Putamen (tissue), 1 donor: Measurements from ENCODE around the gene CSNK1A1L.

Experiments used
- DNase-seq: peaks from one replicate; pipeline ENCODE4 v3.0.0-alpha.2; 2016; ENCODE audit warnings: low spot score

Gene CSNK1A1L

GRCh38 chr13:37106642-37107041 is 1.2 kb upstream of the CSNK1A1L start:
- DNase-seq, result no peak

GRCh38 chr13:37102896-37103295 is 2.6 kb downstream of the CSNK1A1L start:
- no peak for DNase-seq

- DNase-seq, result no peak
These were observed 4.3 kb downstream of the CSNK1A1L start for GRCh38 chr13:37101201-37101600.

- DNase-seq, result no peak
These were observed 4.7 kb downstream of the CSNK1A1L start for GRCh38 chr13:37100731-37101130.

- DNase-seq, result no peak
These were observed 8.4 kb downstream of the CSNK1A1L start for GRCh38 chr13:37097076-37097475.

- no peak for DNase-seq
These were observed 10.6 kb downstream of the CSNK1A1L start for GRCh38 chr13:37094840-37095239.

GRCh38 chr13:37094099-37094498 is 11.4 kb downstream of the CSNK1A1L start:
- DNase-seq, result no peak

- no peak for DNase-seq
These were observed 13.6 kb downstream of the CSNK1A1L start for GRCh38 chr13:37091835-37092234.

GRCh38 chr13:37090912-37091311 is 14.6 kb downstream of the CSNK1A1L start:
- DNase-seq, result no peak

DNA sequence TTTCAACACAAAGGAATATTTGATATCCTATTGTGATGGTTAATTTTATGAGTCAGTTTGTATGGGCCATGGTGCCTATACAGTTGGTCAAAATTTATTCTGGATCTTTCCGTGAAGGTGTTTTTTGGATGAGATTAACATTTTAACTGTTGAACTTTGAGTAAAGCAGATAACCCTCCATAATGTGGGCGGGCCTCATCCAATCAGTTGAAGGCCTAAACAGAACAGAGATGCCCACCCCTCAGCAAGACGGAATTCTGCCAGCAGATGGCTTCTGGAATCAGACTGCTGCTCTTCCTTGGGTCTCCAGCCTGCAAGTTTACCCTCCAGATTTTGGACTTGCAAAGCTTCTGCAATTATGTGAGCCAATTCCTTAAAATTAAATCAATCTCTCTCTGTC is 16.0 kb downstream of the CSNK1A1L start:
- DNase-seq, result no peak

DNA sequence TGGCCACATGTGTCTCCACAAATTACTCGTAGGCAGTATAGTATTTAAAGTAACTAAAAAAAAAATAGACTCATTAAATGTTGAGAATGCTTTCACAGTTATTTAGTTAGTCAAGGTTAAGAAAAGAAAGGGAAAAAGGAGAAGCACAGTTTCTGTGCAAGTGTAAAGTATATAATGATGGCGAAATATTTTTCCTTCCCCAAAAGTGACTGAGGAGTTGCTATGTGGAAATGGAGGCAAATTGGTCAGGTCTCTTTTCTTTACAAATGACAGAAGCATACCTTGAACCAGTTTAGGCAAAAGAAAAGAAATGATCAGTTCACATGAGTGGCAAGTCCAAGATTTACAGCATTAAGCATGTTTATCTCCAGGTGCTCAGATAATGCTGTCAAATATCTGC is 18.0 kb downstream of the CSNK1A1L start:
- no peak for DNase-seq

GRCh38 chr13:37085606-37086005 is 19.9 kb downstream of the CSNK1A1L start:
- DNase-seq, result no peak

DNA sequence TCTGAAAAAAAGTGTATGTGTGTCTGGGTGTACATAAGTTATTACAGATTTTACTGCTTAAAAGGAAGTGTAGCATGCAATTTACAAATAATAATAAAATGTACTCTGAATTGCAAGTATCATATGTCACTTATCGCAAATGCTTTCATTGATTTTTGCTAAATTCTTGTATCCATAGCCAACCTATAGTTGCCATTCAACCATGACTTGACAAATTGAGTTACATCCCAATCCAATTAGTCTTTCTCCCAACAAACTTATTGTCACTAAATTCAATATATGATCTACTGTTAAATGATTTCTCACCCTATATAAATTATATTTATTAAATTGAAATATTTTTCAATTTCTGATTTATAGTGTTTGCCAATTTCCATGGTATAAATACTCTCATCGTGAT is 28.6 kb downstream of the CSNK1A1L start:
- no peak for DNase-seq

- no peak for DNase-seq
These were observed 30.3 kb downstream of the CSNK1A1L start for GRCh38 chr13:37075164-37075563.

GRCh38 chr13:37074703-37075102 is 30.8 kb downstream of the CSNK1A1L start:
- DNase-seq, result no peak

DNA sequence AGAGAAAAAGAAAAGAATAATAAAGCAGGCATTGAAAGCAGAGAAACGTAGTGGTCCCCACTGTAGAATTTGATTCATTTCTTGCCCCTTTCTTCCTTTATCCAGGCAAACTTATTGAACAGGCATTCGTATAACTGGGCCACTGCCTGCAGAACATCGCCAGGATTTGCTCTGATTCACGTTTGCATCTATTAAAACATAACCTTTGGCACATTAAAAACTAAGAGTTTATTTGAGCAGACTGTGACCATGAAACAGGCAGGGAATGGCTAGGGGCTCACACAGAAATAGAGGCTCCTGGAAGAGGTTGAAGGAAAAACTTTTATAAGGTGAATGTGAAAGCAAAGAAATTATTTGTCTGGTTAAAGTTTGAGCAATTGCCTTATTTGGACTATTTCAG is 33.4 kb downstream of the CSNK1A1L start:
- no peak for DNase-seq

GRCh38 chr13:37070956-37071355 is 34.5 kb downstream of the CSNK1A1L start:
- no peak for DNase-seq

- DNase-seq, result no peak
These were observed 35.2 kb downstream of the CSNK1A1L start for GRCh38 chr13:37070145-37070695.

- DNase-seq, result no peak
These were observed 35.8 kb downstream of the CSNK1A1L start for GRCh38 chr13:37069597-37070103.

DNA sequence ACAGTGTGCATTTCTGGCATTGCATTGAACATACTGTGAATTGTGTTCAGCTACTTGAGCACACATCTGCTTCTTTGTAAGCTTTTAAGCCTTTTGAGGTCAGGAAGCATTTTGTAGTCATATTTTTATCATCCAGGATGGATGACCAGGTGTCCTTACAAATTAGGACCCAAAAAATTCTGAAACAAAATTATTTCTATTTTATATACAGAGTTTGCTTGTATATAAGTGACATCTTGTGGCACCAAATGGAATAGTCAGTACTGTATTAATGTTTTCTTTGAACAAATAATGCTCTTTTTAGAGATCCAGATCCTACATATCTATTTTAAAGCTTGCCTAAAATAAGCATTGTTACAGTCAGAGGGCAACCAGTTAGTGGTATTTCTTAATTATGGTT is 36.5 kb downstream of the CSNK1A1L start:
- DNase-seq, result no peak

DNA sequence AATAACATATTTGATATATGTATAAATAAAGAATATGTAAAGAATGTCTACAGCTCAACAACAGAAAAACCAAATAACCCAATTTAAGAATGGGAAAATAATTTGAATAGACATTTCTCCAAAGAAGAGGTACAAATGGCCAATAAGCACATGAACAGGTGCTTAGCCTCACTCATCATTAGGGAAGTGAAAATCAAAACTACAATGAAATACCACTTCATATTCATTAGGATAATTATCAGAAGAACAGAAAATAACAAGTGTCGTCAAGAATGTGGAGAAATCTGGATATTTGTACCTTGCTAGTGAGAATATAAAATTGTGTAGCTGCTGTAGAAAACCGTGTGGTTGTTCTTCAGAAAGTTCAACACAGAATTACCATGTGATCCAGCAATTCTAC is 37.6 kb downstream of the CSNK1A1L start:
- no peak for DNase-seq

GRCh38 chr13:37065890-37066526 is 39.5 kb downstream of the CSNK1A1L start:
- DNase-seq, result no peak

GRCh38 chr13:37059848-37060192 is 45.6 kb downstream of the CSNK1A1L start:
- DNase-seq, result no peak
